DND-41 (cell line): ENCODE data around the gene COX6B2.

ENCODE experiments used
- ATAC-seq: fragments of 200-7000 bp; cut with Tn5 transposase; 3 replicates; pipeline ENCODE4 v1.9.1; 2021; ENCODE audit warnings: low read depth; ENCODE audit not compliant: insufficient read depth
- DNase-seq: peaks from one replicate; pipeline ENCODE4 v3.0.0-alpha.2; 2020
- H2AFZ ChIP-seq: 2 replicates; pipeline ENCODE4 v1.6.0; 2012; ENCODE audit warnings: low read depth, low read length
- H3K27ac ChIP-seq: 2 replicates; pipeline ENCODE4 v1.5.1; 2012; ENCODE audit warnings: low read length, inconsistent platforms
- H3K27me3 ChIP-seq: fragments of 200-600 bp; sonication (generic); 2 replicates; pipeline ENCODE4 v1.6.0; 2012; ENCODE audit warnings: low read length, mild to moderate bottlenecking, inconsistent platforms; ENCODE audit not compliant: insufficient read depth, poor library complexity
- H3K36me3 ChIP-seq: 2 replicates; pipeline ENCODE4 v1.5.1; 2012; ENCODE audit warnings: low read length, inconsistent platforms; ENCODE audit not compliant: insufficient read depth
- H3K4me1 ChIP-seq: 2 replicates; pipeline ENCODE4 v1.5.1; 2012; ENCODE audit warnings: mild to moderate bottlenecking, low read length; ENCODE audit not compliant: insufficient read depth
- H3K4me2 ChIP-seq: 2 replicates; pipeline ENCODE4 v1.6.0; 2012; ENCODE audit warnings: mild to moderate bottlenecking, moderate library complexity, low read length, inconsistent platforms; ENCODE audit not compliant: insufficient read depth
- H3K4me3 ChIP-seq, 2 experiments: fragments of 200-600 bp in 1 of 2; shearing (Covaris generic) in 1 of 2; 2 replicates each; pipeline ENCODE4 v1.5.1; 2012 to 2016; ENCODE audit warnings: inconsistent platforms in 2 of 2, low read length in 2 of 2, mild to moderate bottlenecking in 2 of 2, low read depth in 1 of 2, moderate library complexity in 1 of 2
- H3K79me2 ChIP-seq: 2 replicates; pipeline ENCODE4 v1.6.0; 2012; ENCODE audit warnings: low read length, inconsistent platforms; ENCODE audit not compliant: insufficient read depth
- H3K9ac ChIP-seq: 2 replicates; pipeline ENCODE4 v1.6.0; 2012; ENCODE audit warnings: low read depth, mild to moderate bottlenecking, inconsistent platforms, low read length, moderate library complexity
- H3K9me3 ChIP-seq: 2 replicates; pipeline ENCODE4 v1.5.1; 2012; ENCODE audit warnings: low read length, moderate library complexity, mild to moderate bottlenecking, inconsistent platforms; ENCODE audit not compliant: insufficient read depth, severe bottlenecking
- H4K20me1 ChIP-seq: 2 replicates; pipeline ENCODE4 v1.6.0; 2012; ENCODE audit warnings: low read length; ENCODE audit not compliant: insufficient read depth
- CTCF ChIP-seq: IDR thresholded peaks from 2 replicates; pipeline ENCODE4 v1.5.1; 2012; ENCODE audit warnings: borderline replicate concordance, low read length, moderate library complexity, mild to moderate bottlenecking; ENCODE audit not compliant: poor library complexity, severe bottlenecking; ENCODE audit errors: extremely low read depth
- EZH2 ChIP-seq: IDR thresholded peaks from 3 replicates; pipeline ENCODE4 v1.6.1; 2012; ENCODE audit warnings: borderline replicate concordance, low read depth, mild to moderate bottlenecking, moderate library complexity, low read length, inconsistent platforms; ENCODE audit not compliant: severe bottlenecking

COX6B2 gene

GRCh38 chr19:55398200-55398925 is 43.8 kb upstream of the COX6B2 start:
- peaks cover 28% of the 10 kb centered on the region for H3K36me3 ChIP-seq
- H2AFZ ChIP-seq, result no peak overlapping the region
- peak; percentile 17; the same call in 2 of the 3 replicates for ATAC-seq
- H3K27ac ChIP-seq, result no peak overlapping the region
- peaks cover 26% of the 10 kb centered on the region for H4K20me1 ChIP-seq
- no peak overlapping the region for H3K9ac ChIP-seq
- peaks cover 9% of the 10 kb centered on the region for H3K4me1 ChIP-seq
- H3K4me3 ChIP-seq, result no peak overlapping the region
- DNase-seq, result no peak
- H3K9me3 ChIP-seq, result no peaks in the 10 kb centered on the region
- H3K79me2 ChIP-seq, result peaks cover 18% of the 10 kb centered on the region
- H3K27me3 ChIP-seq, result no peaks in the 10 kb centered on the region
- no peak overlapping the region for H3K4me2 ChIP-seq
- TF ChIP-seq EZH2, result no peak
- TF ChIP-seq CTCF, result no peak

GRCh38 chr19:55392820-55393761 is 38.6 kb upstream of the COX6B2 start:
- H2AFZ ChIP-seq, result no peak overlapping the region
- peaks cover 34% of the 10 kb centered on the region for H4K20me1 ChIP-seq
- H3K4me1 ChIP-seq, result peaks cover 15% of the 10 kb centered on the region
- H3K9ac ChIP-seq, result no peak overlapping the region
- no peak overlapping the region for H3K4me3 ChIP-seq
- ATAC-seq (0 out of 3 replicates have a peak, but pooled peaks have one; percentile 3), DNase-seq (no peak)
- peaks cover 18% of the 10 kb centered on the region for H3K79me2 ChIP-seq
- no peak overlapping the region for H3K27ac ChIP-seq
- H3K36me3 ChIP-seq, result peaks cover 26% of the 10 kb centered on the region
- no peaks in the 10 kb centered on the region for H3K27me3 ChIP-seq
- H3K9me3 ChIP-seq, result no peaks in the 10 kb centered on the region
- TF ChIP-seq CTCF, result no peak
- no peak for TF ChIP-seq EZH2
- H3K4me2 ChIP-seq, result no peak overlapping the region

- no peaks in the 10 kb centered on the region for H3K9me3 ChIP-seq
- no peak for TF ChIP-seq CTCF
- no peak for TF ChIP-seq EZH2
- ATAC-seq (no peak), DNase-seq (no peak)
- peaks cover 46% of the 10 kb centered on the region for H4K20me1 ChIP-seq
- no peak overlapping the region for H2AFZ ChIP-seq
- peaks cover 26% of the 10 kb centered on the region for H3K4me1 ChIP-seq
- H3K4me3 ChIP-seq, result no peak overlapping the region
- H3K4me2 ChIP-seq, result no peak overlapping the region
- no peak overlapping the region for H3K9ac ChIP-seq
- H3K36me3 ChIP-seq, result peaks cover 38% of the 10 kb centered on the region
- H3K27ac ChIP-seq, result no peak overlapping the region
- no peaks in the 10 kb centered on the region for H3K27me3 ChIP-seq
- H3K79me2 ChIP-seq, result peaks cover 29% of the 10 kb centered on the region
Observed at GRCh38 chr19:55391702-55392615, 37.4 kb upstream of the COX6B2 start.
